ENCODE results near the gene PDE8A. TPM values are rescaled to one million over a fixed set of nuclear protein-coding genes. Genes with fewer than 3 reads are reported as not detected.

PDE8A gene
- total and polyA plus RNA-seq, 2 experiments from 2014 or later = 15.3 to 26.0 TPM

DNA sequence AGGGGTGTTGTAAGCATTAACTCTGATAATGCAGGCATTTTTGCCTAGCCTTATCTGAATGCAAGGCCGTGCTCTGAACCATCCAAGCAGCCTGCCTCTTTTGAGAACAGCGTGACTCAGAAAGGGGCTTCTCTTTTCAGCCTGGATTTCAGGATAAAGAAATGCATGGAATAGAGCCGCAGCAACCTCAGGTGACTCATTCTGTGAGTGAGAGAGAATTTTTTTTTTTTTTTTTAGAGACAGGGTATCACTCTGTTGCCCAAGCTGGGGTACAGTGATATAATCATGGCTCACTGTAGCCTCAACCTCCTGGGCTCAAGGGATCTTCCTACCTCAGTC lies 20.6 kb upstream of the PDE8A start:
- Histone ChIP-seq H3K79me2 (no peaks in the 10 kb centered on the region), H4K20me1 (ENCODE audit: insufficient read depth, poor library complexity, severe bottlenecking) (no peaks in the 10 kb centered on the region), H3K4me3 (no peak overlapping the region), H3K36me3 (replicated peaks; ENCODE audit: insufficient read depth, low read depth) (no peaks in the 10 kb centered on the region), H3K9me2 (replicated peaks; ENCODE audit: insufficient read depth) (no peaks in the 10 kb centered on the region), H2AFZ (no peak overlapping the region), H3K9me3 (ENCODE audit: low read depth) (no peaks in the 10 kb centered on the region), H3K27me3 (no peaks in the 10 kb centered on the region), H3K27ac (peak overlapping the region; percentile 71), H3K4me1 (ENCODE audit: insufficient read depth) (peaks cover 8% of the 10 kb centered on the region), H3K4me2 (peak overlapping the region; percentile 62)
- peak; percentile 71 for DNase-seq (ENCODE audit: low spot score)
- WGBS (ENCODE audit: low lambda C conversion rate, missing lambda C conversion rate) = 52% methylated on average over 3 of the region's 3 CpGs
- TF ChIP-seq EZH2 (IDR thresholded peaks at IDR 0.05; ENCODE audit: borderline replicate concordance) (no peak), EZH2phosphoT487 (IDR thresholded peaks at IDR 0.05; ENCODE audit: low read depth, severe bottlenecking, unreplicated experiment) (no peak)
- TF ChIP-seq, protein P1, sequence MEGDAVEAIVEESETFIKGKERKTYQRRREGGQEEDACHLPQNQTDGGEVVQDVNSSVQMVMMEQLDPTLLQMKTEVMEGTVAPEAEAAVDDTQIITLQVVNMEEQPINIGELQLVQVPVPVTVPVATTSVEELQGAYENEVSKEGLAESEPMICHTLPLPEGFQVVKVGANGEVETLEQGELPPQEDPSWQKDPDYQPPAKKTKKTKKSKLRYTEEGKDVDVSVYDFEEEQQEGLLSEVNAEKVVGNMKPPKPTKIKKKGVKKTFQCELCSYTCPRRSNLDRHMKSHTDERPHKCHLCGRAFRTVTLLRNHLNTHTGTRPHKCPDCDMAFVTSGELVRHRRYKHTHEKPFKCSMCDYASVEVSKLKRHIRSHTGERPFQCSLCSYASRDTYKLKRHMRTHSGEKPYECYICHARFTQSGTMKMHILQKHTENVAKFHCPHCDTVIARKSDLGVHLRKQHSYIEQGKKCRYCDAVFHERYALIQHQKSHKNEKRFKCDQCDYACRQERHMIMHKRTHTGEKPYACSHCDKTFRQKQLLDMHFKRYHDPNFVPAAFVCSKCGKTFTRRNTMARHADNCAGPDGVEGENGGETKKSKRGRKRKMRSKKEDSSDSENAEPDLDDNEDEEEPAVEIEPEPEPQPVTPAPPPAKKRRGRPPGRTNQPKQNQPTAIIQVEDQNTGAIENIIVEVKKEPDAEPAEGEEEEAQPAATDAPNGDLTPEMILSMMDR (IDR thresholded peaks at IDR 0.05; ENCODE audit: poor library complexity) = no peak

DNA sequence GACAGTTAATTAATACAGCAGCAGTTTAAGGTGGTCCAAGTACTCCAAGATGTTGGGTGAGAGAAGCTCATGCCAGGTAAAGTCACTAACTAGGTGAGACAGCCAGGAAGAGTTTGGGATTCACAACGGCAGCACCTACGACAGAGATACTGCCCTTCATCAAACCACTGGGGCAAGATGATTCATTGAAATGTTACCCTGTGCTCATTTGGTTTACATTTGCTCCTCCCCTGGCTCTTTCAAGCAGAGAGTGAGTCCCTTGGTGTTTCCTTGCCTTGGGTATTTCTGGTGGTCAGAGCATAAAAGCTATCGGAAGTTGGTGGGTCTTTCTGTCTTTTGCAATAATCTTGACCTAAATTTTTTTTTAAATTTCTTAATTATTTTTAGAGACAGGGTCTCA lies 19.9 kb upstream of the PDE8A start:
- no peak for DNase-seq (ENCODE audit: low spot score)
- Histone ChIP-seq H4K20me1 (ENCODE audit: insufficient read depth, poor library complexity, severe bottlenecking) (no peaks in the 10 kb centered on the region), H2AFZ (no peak overlapping the region), H3K4me3 (no peak overlapping the region), H3K9me2 (replicated peaks; ENCODE audit: insufficient read depth) (no peaks in the 10 kb centered on the region), H3K36me3 (replicated peaks; ENCODE audit: insufficient read depth, low read depth) (no peaks in the 10 kb centered on the region), H3K27ac (peak overlapping the region; percentile 71), H3K79me2 (no peaks in the 10 kb centered on the region), H3K4me2 (no peak overlapping the region), H3K9me3 (ENCODE audit: low read depth) (no peaks in the 10 kb centered on the region), H3K4me1 (ENCODE audit: insufficient read depth) (peaks cover 8% of the 10 kb centered on the region), H3K27me3 (no peaks in the 10 kb centered on the region)
- WGBS (ENCODE audit: low lambda C conversion rate, missing lambda C conversion rate) = 75% methylated on average over 3 of the region's 3 CpGs
- TF ChIP-seq, protein P1 (IDR thresholded peaks at IDR 0.05; ENCODE audit: poor library complexity) = no peak
- no peak for TF ChIP-seq EZH2phosphoT487 (IDR thresholded peaks at IDR 0.05; ENCODE audit: low read depth, severe bottlenecking, unreplicated experiment)
- no peak for TF ChIP-seq EZH2 (IDR thresholded peaks at IDR 0.05; ENCODE audit: borderline replicate concordance)

DNA sequence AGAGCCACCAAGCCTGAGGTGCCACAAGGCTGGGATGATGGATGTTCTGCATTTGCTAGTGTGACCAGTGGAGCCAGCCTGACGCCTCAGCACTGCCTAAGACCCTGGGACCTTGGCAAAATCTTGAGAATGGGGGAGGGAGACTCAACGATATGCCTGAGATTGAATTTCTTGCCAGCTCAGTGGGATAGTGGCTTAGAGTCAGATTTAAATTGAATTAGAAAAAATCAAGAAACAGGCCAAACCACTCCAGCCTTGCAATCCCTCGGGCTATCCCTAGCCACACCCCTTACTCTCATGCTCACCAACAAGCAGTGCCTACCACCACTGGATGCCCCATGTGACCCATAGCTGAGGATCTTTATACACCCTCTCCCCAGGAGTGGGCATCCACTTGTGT lies 18.7 kb upstream of the PDE8A start:
- DNase-seq (ENCODE audit: low spot score) = no peak
- no peaks in the 10 kb centered on the region for H3K27me3 ChIP-seq
- H3K79me2 ChIP-seq = no peaks in the 10 kb centered on the region
- no peak overlapping the region for H3K27ac ChIP-seq
- peaks cover 8% of the 10 kb centered on the region for H3K4me1 ChIP-seq (ENCODE audit: insufficient read depth)
- no peaks in the 10 kb centered on the region for H3K36me3 ChIP-seq (replicated peaks; ENCODE audit: insufficient read depth, low read depth)
- no peak overlapping the region for H3K4me2 ChIP-seq
- H3K9me3 ChIP-seq (ENCODE audit: low read depth) = no peaks in the 10 kb centered on the region
- H2AFZ ChIP-seq = no peak overlapping the region
- no peaks in the 10 kb centered on the region for H4K20me1 ChIP-seq (ENCODE audit: insufficient read depth, poor library complexity, severe bottlenecking)
- H3K9me2 ChIP-seq (replicated peaks; ENCODE audit: insufficient read depth) = no peaks in the 10 kb centered on the region
- 65% methylated on average over 3 of the region's 3 CpGs for WGBS (ENCODE audit: low lambda C conversion rate, missing lambda C conversion rate)
- H3K4me3 ChIP-seq = no peak overlapping the region
- TF ChIP-seq, protein P1 (IDR thresholded peaks at IDR 0.05; ENCODE audit: poor library complexity) = no peak
- TF ChIP-seq EZH2 (IDR thresholded peaks at IDR 0.05; ENCODE audit: borderline replicate concordance) = no peak
- TF ChIP-seq EZH2phosphoT487 (IDR thresholded peaks at IDR 0.05; ENCODE audit: low read depth, severe bottlenecking, unreplicated experiment) = no peak

DNA sequence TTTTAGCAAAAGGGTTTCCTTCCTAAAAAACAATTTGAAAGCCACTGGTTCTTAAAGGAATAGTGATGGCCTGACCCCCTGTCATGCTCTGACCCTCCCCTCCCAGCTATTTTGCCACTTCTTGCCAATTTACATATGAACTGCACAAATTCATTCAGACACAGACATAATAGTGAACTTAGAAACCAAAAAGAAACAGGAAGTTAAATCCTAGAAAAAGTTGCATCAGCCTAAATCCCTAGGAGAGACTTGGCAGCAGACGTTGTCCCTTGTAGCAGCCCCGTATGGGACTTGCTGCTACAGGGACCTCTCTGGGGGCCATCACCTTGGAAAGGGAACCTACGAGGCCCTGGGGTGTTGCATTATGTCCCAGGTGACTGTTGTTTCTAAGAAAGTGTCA lies 14.3 kb upstream of the PDE8A start:
- Histone ChIP-seq H3K27ac (no peak overlapping the region), H2AFZ (peak overlapping the region; percentile 4), H3K27me3 (no peaks in the 10 kb centered on the region), H3K4me1 (ENCODE audit: insufficient read depth) (no peaks in the 10 kb centered on the region), H3K9me2 (replicated peaks; ENCODE audit: insufficient read depth) (no peaks in the 10 kb centered on the region), H3K36me3 (replicated peaks; ENCODE audit: insufficient read depth, low read depth) (no peaks in the 10 kb centered on the region), H4K20me1 (ENCODE audit: insufficient read depth, poor library complexity, severe bottlenecking) (no peaks in the 10 kb centered on the region), H3K79me2 (no peaks in the 10 kb centered on the region), H3K9me3 (ENCODE audit: low read depth) (no peaks in the 10 kb centered on the region), H3K4me2 (no peak overlapping the region), H3K4me3 (no peak overlapping the region)
- TF ChIP-seq EZH2 (IDR thresholded peaks at IDR 0.05; ENCODE audit: borderline replicate concordance) (no peak), EZH2phosphoT487 (IDR thresholded peaks at IDR 0.05; ENCODE audit: low read depth, severe bottlenecking, unreplicated experiment) (no peak)
- TF ChIP-seq, protein P1 (IDR thresholded peaks at IDR 0.05; ENCODE audit: poor library complexity) = no peak
- 65% methylated on average over 3 of the region's 3 CpGs for WGBS (ENCODE audit: low lambda C conversion rate, missing lambda C conversion rate)
- no peak for DNase-seq (ENCODE audit: low spot score)
